K562 (cell line): Measurements from ENCODE around the gene ADGRL3.

Experiments used
- CREB1 ChIP-seq, 2 experiments: sonication (generic) in 1 of 2; formaldehyde crosslinking in 1 of 2; IDR thresholded peaks; 2 replicates each; pipeline versions ENCODE4 v1.6.1 to v1.8.0; 2012 to 2022; ENCODE audit warnings: inconsistent platforms in 1 of 2, mild to moderate bottlenecking in 1 of 2, missing genetic modification reagents in 1 of 2, moderate library complexity in 1 of 2
- DIDO1 ChIP-seq: fragments of 450-650 bp; IDR thresholded peaks from 2 replicates; pipeline ENCODE4 v1.6.1; 2016; ENCODE audit warnings: low read depth, missing biosample characterization, missing genetic modification characterization
- ETV6 ChIP-seq, 3 experiments: fragments of 150-350 bp in 1 of 3; sonication (generic) in 1 of 3; formaldehyde crosslinking in 1 of 3; IDR thresholded peaks; 2 replicates each; pipeline versions ENCODE4 v1.6.1 to v1.8.0; 2014 to 2022; ENCODE audit warnings: borderline replicate concordance in 2 of 3, low read depth in 2 of 3, antibody characterized with exemption in 1 of 3, low read length in 1 of 3, mild to moderate bottlenecking in 1 of 3, missing genetic modification reagents in 1 of 3
- FOXK2 ChIP-seq, 2 experiments: fragments of 450-650 bp; IDR thresholded peaks in 1 of 2; conservative IDR thresholded peaks in 1 of 2; 2 replicates each; pipeline ENCODE4 v1.6.1; 2016; ENCODE audit warnings: low read depth in 2 of 2, mild to moderate bottlenecking in 1 of 2
- HCFC1 ChIP-seq: IDR thresholded peaks from 2 replicates; pipeline ENCODE4 v1.6.1; 2012; ENCODE audit warnings: low read depth, low read length, improper control_type of control experiment
- HDAC8 ChIP-seq: fragments of 450-650 bp; IDR thresholded peaks from 2 replicates; pipeline ENCODE4 v1.6.1; 2016; ENCODE audit warnings: mild to moderate bottlenecking, missing genetic modification characterization, moderate library complexity, missing compliant biosample characterization
- RBBP5 ChIP-seq: fragments of 200-600 bp; sonication (generic); IDR thresholded peaks from 2 replicates; pipeline ENCODE4 v1.6.1; 2012; ENCODE audit warnings: borderline replicate concordance, mild to moderate bottlenecking, low read length, control low read depth, inconsistent platforms; ENCODE audit not compliant: insufficient read depth, poor library complexity, severe bottlenecking
- STAG1 ChIP-seq: sonication (generic); formaldehyde crosslinking; IDR thresholded peaks from 2 replicates; pipeline ENCODE4 v1.5.0; 2020; ENCODE audit warnings: missing genetic modification reagents, borderline replicate concordance
- TAF1 ChIP-seq: IDR thresholded peaks from 2 replicates; pipeline ENCODE4 v1.6.1; 2011; ENCODE audit warnings: mild to moderate bottlenecking, low read length, moderate library complexity; ENCODE audit not compliant: insufficient read depth, control insufficient read depth, severe bottlenecking; ENCODE audit errors: extremely low read depth
- ZNF644 ChIP-seq: fragments of 200-800 bp; sonication (Bioruptor generic); IDR thresholded peaks from 2 replicates; pipeline ENCODE4 v1.6.1; 2016; ENCODE audit warnings: low read depth, missing genetic modification characterization, missing compliant biosample characterization
- TF ChIP-seq, protein P1 (sequence below), 3 experiments: IDR thresholded peaks in 2 of 3; conservative IDR thresholded peaks in 1 of 3; 2 replicates each; pipeline ENCODE4 v1.5.1; 2011 to 2012; ENCODE audit warnings: low read length in 3 of 3, mild to moderate bottlenecking in 3 of 3, control low read depth in 2 of 3, improper control_type of control experiment in 1 of 3, inconsistent platforms in 1 of 3, low read depth in 1 of 3, mixed read lengths in 1 of 3, moderate library complexity in 1 of 3; ENCODE audit not compliant: insufficient read depth in 2 of 3
- TF ChIP-seq, protein P2 (sequence below): fragments of 450-650 bp; IDR thresholded peaks from 2 replicates; pipeline ENCODE4 v1.6.1; 2016; ENCODE audit warnings: borderline replicate concordance
- TF ChIP-seq, protein P3 (sequence below): sonication (generic); formaldehyde crosslinking; IDR thresholded peaks from 2 replicates; pipeline ENCODE4 v1.8.0; 2022; ENCODE audit warnings: missing genetic modification reagents, mild to moderate bottlenecking, moderate library complexity, borderline replicate concordance
- TF ChIP-seq, protein P4 (sequence below): IDR thresholded peaks from 2 replicates; pipeline ENCODE4 v1.6.1; 2016; ENCODE audit warnings: missing genetic modification characterization, missing compliant biosample characterization

DNA sequence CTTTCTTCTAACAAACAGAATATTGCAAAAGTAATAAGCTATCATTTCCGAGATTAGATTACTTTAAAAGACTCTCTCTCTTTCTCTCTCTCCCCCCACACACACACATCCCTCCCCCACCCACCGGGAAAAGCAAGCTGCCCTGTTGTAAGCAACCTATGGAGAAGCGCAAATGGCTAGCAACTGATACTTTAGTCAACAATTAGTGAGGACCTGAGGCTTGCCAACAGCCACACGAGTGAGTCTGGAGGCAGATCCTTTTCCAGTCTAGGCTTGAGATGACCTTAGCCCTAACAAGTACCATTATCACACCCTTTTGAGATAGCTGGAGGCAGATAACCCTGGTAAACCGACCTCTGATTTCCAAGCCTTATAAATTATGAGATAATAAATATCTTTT, 19.7 kb upstream of the ADGRL3 start:
- TF ChIP-seq, protein P1, sequence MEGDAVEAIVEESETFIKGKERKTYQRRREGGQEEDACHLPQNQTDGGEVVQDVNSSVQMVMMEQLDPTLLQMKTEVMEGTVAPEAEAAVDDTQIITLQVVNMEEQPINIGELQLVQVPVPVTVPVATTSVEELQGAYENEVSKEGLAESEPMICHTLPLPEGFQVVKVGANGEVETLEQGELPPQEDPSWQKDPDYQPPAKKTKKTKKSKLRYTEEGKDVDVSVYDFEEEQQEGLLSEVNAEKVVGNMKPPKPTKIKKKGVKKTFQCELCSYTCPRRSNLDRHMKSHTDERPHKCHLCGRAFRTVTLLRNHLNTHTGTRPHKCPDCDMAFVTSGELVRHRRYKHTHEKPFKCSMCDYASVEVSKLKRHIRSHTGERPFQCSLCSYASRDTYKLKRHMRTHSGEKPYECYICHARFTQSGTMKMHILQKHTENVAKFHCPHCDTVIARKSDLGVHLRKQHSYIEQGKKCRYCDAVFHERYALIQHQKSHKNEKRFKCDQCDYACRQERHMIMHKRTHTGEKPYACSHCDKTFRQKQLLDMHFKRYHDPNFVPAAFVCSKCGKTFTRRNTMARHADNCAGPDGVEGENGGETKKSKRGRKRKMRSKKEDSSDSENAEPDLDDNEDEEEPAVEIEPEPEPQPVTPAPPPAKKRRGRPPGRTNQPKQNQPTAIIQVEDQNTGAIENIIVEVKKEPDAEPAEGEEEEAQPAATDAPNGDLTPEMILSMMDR (IDR thresholded peaks at IDR 0.05 in 2 of 3, conservative IDR thresholded peaks at IDR 0.05 in 1 of 3; ENCODE audit: insufficient read depth in 2 of 3, low read depth in 1 of 3, low read length in 3 of 3): no peak
- TF ChIP-seq, protein P2, sequence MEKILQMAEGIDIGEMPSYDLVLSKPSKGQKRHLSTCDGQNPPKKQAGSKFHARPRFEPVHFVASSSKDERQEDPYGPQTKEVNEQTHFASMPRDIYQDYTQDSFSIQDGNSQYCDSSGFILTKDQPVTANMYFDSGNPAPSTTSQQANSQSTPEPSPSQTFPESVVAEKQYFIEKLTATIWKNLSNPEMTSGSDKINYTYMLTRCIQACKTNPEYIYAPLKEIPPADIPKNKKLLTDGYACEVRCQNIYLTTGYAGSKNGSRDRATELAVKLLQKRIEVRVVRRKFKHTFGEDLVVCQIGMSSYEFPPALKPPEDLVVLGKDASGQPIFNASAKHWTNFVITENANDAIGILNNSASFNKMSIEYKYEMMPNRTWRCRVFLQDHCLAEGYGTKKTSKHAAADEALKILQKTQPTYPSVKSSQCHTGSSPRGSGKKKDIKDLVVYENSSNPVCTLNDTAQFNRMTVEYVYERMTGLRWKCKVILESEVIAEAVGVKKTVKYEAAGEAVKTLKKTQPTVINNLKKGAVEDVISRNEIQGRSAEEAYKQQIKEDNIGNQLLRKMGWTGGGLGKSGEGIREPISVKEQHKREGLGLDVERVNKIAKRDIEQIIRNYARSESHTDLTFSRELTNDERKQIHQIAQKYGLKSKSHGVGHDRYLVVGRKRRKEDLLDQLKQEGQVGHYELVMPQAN: no peak
- TF ChIP-seq TAF1: no peak
- TF ChIP-seq ZNF644 (tag): no peak
- TF ChIP-seq, protein P3, sequence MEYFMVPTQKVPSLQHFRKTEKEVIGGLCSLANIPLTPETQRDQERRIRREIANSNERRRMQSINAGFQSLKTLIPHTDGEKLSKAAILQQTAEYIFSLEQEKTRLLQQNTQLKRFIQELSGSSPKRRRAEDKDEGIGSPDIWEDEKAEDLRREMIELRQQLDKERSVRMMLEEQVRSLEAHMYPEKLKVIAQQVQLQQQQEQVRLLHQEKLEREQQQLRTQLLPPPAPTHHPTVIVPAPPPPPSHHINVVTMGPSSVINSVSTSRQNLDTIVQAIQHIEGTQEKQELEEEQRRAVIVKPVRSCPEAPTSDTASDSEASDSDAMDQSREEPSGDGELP (CRISPR knock-in tag): no peak
- TF ChIP-seq ETV6 (IDR thresholded peaks at IDR 0.05; ENCODE audit: borderline replicate concordance in 1 of 2, low read depth in 2 of 2, low read length in 1 of 2): no peak
- no peak for TF ChIP-seq ETV6 (CRISPR knock-in tag; IDR thresholded peaks at IDR 0.05; ENCODE audit: borderline replicate concordance)
- TF ChIP-seq, protein P4, sequence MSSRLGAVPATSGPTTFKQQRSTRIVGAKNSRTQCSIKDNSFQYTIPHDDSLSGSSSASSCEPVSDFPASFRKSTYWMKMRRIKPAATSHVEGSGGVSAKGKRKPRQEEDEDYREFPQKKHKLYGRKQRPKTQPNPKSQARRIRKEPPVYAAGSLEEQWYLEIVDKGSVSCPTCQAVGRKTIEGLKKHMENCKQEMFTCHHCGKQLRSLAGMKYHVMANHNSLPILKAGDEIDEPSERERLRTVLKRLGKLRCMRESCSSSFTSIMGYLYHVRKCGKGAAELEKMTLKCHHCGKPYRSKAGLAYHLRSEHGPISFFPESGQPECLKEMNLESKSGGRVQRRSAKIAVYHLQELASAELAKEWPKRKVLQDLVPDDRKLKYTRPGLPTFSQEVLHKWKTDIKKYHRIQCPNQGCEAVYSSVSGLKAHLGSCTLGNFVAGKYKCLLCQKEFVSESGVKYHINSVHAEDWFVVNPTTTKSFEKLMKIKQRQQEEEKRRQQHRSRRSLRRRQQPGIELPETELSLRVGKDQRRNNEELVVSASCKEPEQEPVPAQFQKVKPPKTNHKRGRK (tag): no peak
- no peak for TF ChIP-seq CREB1 (IDR thresholded peaks at IDR 0.05)
- no peak for TF ChIP-seq CREB1 (CRISPR knock-in tag; IDR thresholded peaks at IDR 0.05)
- TF ChIP-seq HDAC8 (tag): no peak
- no peak for TF ChIP-seq HCFC1
- TF ChIP-seq DIDO1 (tag): no peak
- no peak for TF ChIP-seq FOXK2 (conservative IDR thresholded peaks at IDR 0.05 in 1 of 2, IDR thresholded peaks at IDR 0.05 in 1 of 2; ENCODE audit: low read depth in 2 of 2)
- no peak for TF ChIP-seq RBBP5
- TF ChIP-seq STAG1 (CRISPR knock-in tag): no peak
